HG03575 (cell line): ENCODE results near the gene BICDL2.
"Not testable (repeated sequence)": the region's sequence is repeated elsewhere in the genome, so short reads cannot be mapped to it uniquely, and the experiment has no call there.

Experiments
- ATAC-seq: cut with Tn5 transposase; IDR thresholded peaks from one replicate; pipeline ENCODE4 v1.9.1; 2021; ENCODE audit not compliant: unreplicated experiment, insufficient number of reproducible peaks, low FRiP score; ENCODE audit errors: extremely low read depth

Gene BICDL2

GRCh38 chr16:3052571-3053329, 16.0 kb upstream of the BICDL2 start:
- not testable (repeated sequence) for ATAC-seq

GRCh38 chr16:3051494-3051893, 14.8 kb upstream of the BICDL2 start:
- ATAC-seq: no peak

- ATAC-seq: no peak
Measured at GRCh38 chr16:3051009-3051408, 14.3 kb upstream of the BICDL2 start.

- no peak for ATAC-seq
Measured at GRCh38 chr16:3050487-3050886, 13.7 kb upstream of the BICDL2 start.

GRCh38 chr16:3049921-3050481, 13.3 kb upstream of the BICDL2 start:
- ATAC-seq: no peak

GRCh38 chr16:3047387-3047720, 10.6 kb upstream of the BICDL2 start:
- no peak for ATAC-seq

GRCh38 chr16:3046641-3047386, 10.1 kb upstream of the BICDL2 start:
- ATAC-seq: no peak

GRCh38 chr16:3045758-3046640, 9.3 kb upstream of the BICDL2 start, which contains the start of gene MMP25:
Gene MMP25, plus strand, starts transcription at chr16:3046561. Its CDS starts 357 bp downstream, at chr16:3046918.
- ATAC-seq: no peak

GRCh38 chr16:3044708-3045107, 8.0 kb upstream of the BICDL2 start:
- no peak for ATAC-seq

GRCh38 chr16:3042376-3042775, 5.6 kb upstream of the BICDL2 start:
- ATAC-seq: no peak

GRCh38 chr16:3038896-3039295, 2.2 kb upstream of the BICDL2 start:
- no peak for ATAC-seq

GRCh38 chr16:3038256-3038655, 1.5 kb upstream of the BICDL2 start:
- ATAC-seq: no peak

GRCh38 chr16:3035972-3036725, 595 bp downstream of the BICDL2 start:
- no peak for ATAC-seq

- ATAC-seq: no peak
Measured at GRCh38 chr16:3035289-3035971, 1.3 kb downstream of the BICDL2 start.

- no peak for ATAC-seq
Measured at GRCh38 chr16:3032624-3033023, 4.1 kb downstream of the BICDL2 start.

- ATAC-seq: no peak
Measured at GRCh38 chr16:3030222-3031212, 6.2 kb downstream of the BICDL2 start.
